Measurements from ENCODE around the gene RTN1.

Gene RTN1

GRCh38 chr14:59711080-59711479, 159.5 kb downstream of the RTN1 start:
- no peak for DNase-seq (ENCODE audit: low read depth)
- no peak for TF ChIP-seq CTCF (IDR thresholded peaks at IDR 0.05; ENCODE audit: insufficient read depth, low read depth, low read length, missing control alignments)
- H3K4me3 ChIP-seq (ENCODE audit: low read length) = no peak overlapping the region

- no peak overlapping the region for H3K4me3 ChIP-seq (ENCODE audit: low read length)
- no peak for TF ChIP-seq CTCF (IDR thresholded peaks at IDR 0.05; ENCODE audit: insufficient read depth, low read depth, low read length, missing control alignments)
- peak; percentile 22 for DNase-seq (ENCODE audit: low read depth)
Observed at GRCh38 chr14:59707778-59708561, 162.6 kb downstream of the RTN1 start.

- DNase-seq (ENCODE audit: low read depth) = peak; percentile 12
- TF ChIP-seq CTCF (IDR thresholded peaks at IDR 0.05; ENCODE audit: insufficient read depth, low read depth, low read length, missing control alignments) = no peak
- H3K4me3 ChIP-seq (ENCODE audit: low read length) = no peak overlapping the region
Observed at GRCh38 chr14:59705866-59706265, 164.7 kb downstream of the RTN1 start.

GRCh38 chr14:59705245-59705644, 165.3 kb downstream of the RTN1 start:
- no peak overlapping the region for H3K4me3 ChIP-seq (ENCODE audit: low read length)
- no peak for TF ChIP-seq CTCF (IDR thresholded peaks at IDR 0.05; ENCODE audit: insufficient read depth, low read depth, low read length, missing control alignments)
- no peak for DNase-seq (ENCODE audit: low read depth)

GRCh38 chr14:59704054-59704645, 166.4 kb downstream of the RTN1 start:
- no peak overlapping the region for H3K4me3 ChIP-seq (ENCODE audit: low read length)
- DNase-seq (ENCODE audit: low read depth) = no peak
- no peak for TF ChIP-seq CTCF (IDR thresholded peaks at IDR 0.05; ENCODE audit: insufficient read depth, low read depth, low read length, missing control alignments)

GRCh38 chr14:59699442-59699841, 171.1 kb downstream of the RTN1 start:
- no peak for DNase-seq (ENCODE audit: low read depth)
- TF ChIP-seq CTCF (IDR thresholded peaks at IDR 0.05; ENCODE audit: insufficient read depth, low read depth, low read length, missing control alignments) = no peak
- no peak overlapping the region for H3K4me3 ChIP-seq (ENCODE audit: low read length)

All from epithelial cell of esophagus (primary cell).